ENCODE results near the gene INO80E.
"Not testable (repeated sequence)": the region's sequence is repeated elsewhere in the genome, so short reads cannot be mapped to it uniquely, and the experiment has no call there.

The INO80E gene

DNA sequence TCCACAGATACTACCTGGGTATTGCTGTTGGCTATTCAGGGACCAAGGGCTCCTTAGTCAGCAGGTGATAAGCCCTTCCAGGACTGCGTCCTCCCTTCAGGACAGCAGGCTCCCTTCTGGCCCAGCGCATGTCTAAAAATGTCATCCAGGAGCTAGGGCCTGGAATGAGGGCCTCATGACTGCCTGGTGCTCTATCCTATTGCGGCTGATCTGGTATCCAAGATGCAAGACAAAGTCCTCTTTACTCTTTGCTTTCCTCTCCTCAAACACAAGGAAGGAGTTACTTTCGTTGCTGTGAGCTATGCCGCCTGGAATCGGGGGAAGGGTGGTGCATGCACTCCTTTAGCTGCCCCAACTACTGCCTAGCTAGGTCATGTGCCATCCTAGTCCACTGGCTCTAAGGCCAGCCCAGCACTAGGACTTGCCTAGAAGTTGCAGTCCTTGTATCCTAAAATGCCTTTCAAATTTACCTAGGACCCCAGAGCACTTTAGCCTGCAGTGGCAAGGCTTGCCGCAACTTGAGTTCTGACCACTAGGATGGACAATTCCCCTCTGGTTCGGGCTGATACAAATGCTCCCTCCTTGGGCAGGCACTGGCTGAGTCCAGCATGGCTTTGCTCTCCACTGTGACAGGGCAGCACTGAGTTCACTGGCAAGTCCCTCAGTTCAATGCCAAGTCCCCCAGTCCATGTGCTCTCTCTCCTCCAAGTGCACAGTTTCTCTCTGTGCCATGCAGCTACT is 44.2 kb upstream of the INO80E start:
- no peak for DNase-seq
- H4K8ac ChIP-seq (ENCODE audit: low read length), result no peak overlapping the region
- no peaks in the 10 kb centered on the region for H3K27me3 ChIP-seq (ENCODE audit: control insufficient read depth in 1 of 2, insufficient read depth in 1 of 2, low read length in 2 of 2)
- no peak overlapping the region for H2BK15ac ChIP-seq (ENCODE audit: low read depth, poor library complexity, severe bottlenecking)
- WGBS, result 94% methylated on average over 8 of the region's 8 CpGs
- no peak overlapping the region for H2BK120ac ChIP-seq (ENCODE audit: low read depth, low read length)
- H3K4me1 ChIP-seq (ENCODE audit: control insufficient read depth, insufficient read depth, low read depth, low read length), result no peaks in the 10 kb centered on the region
- H3K9me3 ChIP-seq (ENCODE audit: control insufficient read depth, low read length), result no peaks in the 10 kb centered on the region
- H3K23ac ChIP-seq (ENCODE audit: low read length in 2 of 2), result no peak overlapping the region
- H3K4ac ChIP-seq (ENCODE audit: low read depth in 1 of 2, low read length in 2 of 2), result no peak overlapping the region
- H4K91ac ChIP-seq (ENCODE audit: low read length), result peak overlapping the region; percentile 5
- no peak overlapping the region for H3K4me2 ChIP-seq (ENCODE audit: low read length, poor library complexity, severe bottlenecking)
- no peak overlapping the region for H2BK12ac ChIP-seq (ENCODE audit: low read length in 2 of 2)
- no peak overlapping the region for H3K18ac ChIP-seq (ENCODE audit: low read depth in 1 of 2, low read length in 2 of 2)
- no peaks in the 10 kb centered on the region for H3K36me3 ChIP-seq (ENCODE audit: control insufficient read depth in 1 of 2, insufficient read depth in 2 of 2, low read depth in 1 of 2, low read length in 2 of 2)
- peak overlapping the region in 1 of 2 experiments; percentile 10 for H3K14ac ChIP-seq (ENCODE audit: low read length in 2 of 2)
- H2BK5ac ChIP-seq (ENCODE audit: low read depth, low read length, poor library complexity, severe bottlenecking), result no peak overlapping the region
- H3K9ac ChIP-seq (ENCODE audit: low read length), result no peak overlapping the region
- no peak overlapping the region for H2AK5ac ChIP-seq (ENCODE audit: low read length, severe bottlenecking)
- H3K79me1 ChIP-seq (replicated peaks; ENCODE audit: low read length, poor library complexity, severe bottlenecking), result no peaks in the 10 kb centered on the region
- H3K27ac ChIP-seq (ENCODE audit: low read length, poor library complexity, severe bottlenecking), result no peak overlapping the region
- H3K4me3 ChIP-seq (ENCODE audit: insufficient read depth in 1 of 2, low read depth in 1 of 2, low read length in 2 of 2), result no peak overlapping the region
- H2AFZ ChIP-seq (ENCODE audit: low read depth, low read length), result no peak overlapping the region

DNA sequence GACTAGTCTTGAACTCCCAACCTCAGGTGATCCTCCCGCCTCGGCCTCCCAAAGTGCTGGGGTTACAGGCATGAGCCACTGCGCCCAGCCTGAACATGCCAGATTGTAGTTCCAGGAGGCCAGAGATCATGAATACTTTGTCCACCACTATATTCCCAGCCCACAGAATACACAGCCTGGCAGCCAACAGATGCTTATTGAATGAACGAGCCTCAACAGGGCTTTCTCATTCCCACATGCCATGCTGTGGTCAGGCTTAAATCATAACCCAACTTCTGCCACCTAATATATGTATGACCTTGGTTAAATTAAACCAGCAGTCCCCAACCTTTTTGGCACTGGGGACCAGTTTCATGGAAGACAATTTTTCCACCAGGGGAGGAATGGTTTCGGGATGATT is 37.3 kb upstream of the INO80E start:
- Histone ChIP-seq H3K4me1 (ENCODE audit: control insufficient read depth, insufficient read depth, low read depth, low read length) (peaks cover 9% of the 10 kb centered on the region), H3K4me2 (ENCODE audit: low read length, poor library complexity, severe bottlenecking) (no peak overlapping the region), H4K8ac (ENCODE audit: low read length) (no peak overlapping the region), H2BK5ac (ENCODE audit: low read depth, low read length, poor library complexity, severe bottlenecking) (no peak overlapping the region), H3K18ac (ENCODE audit: low read depth in 1 of 2, low read length in 2 of 2) (no peak overlapping the region), H3K27ac (ENCODE audit: low read length, poor library complexity, severe bottlenecking) (no peak overlapping the region), H3K14ac (ENCODE audit: low read length in 2 of 2) (no peak overlapping the region), H3K4me3 (ENCODE audit: insufficient read depth in 1 of 2, low read depth in 1 of 2, low read length in 2 of 2) (no peak overlapping the region), H2BK15ac (ENCODE audit: low read depth, poor library complexity, severe bottlenecking) (no peak overlapping the region), H3K4ac (ENCODE audit: low read depth in 1 of 2, low read length in 2 of 2) (no peak overlapping the region), H3K9me3 (ENCODE audit: control insufficient read depth, low read length) (no peaks in the 10 kb centered on the region), H3K27me3 (ENCODE audit: control insufficient read depth in 1 of 2, insufficient read depth in 1 of 2, low read length in 2 of 2) (no peaks in the 10 kb centered on the region), H2AK5ac (ENCODE audit: low read length, severe bottlenecking) (no peak overlapping the region), H2BK12ac (ENCODE audit: low read length in 2 of 2) (no peak overlapping the region), H2AFZ (ENCODE audit: low read depth, low read length) (no peak overlapping the region), H3K23ac (ENCODE audit: low read length in 2 of 2) (no peak overlapping the region), H3K36me3 (ENCODE audit: control insufficient read depth in 1 of 2, insufficient read depth in 2 of 2, low read depth in 1 of 2, low read length in 2 of 2) (peaks cover 0 to 3% of the 10 kb centered on the region in 2 experiments), H3K79me1 (replicated peaks; ENCODE audit: low read length, poor library complexity, severe bottlenecking) (peaks cover 10% of the 10 kb centered on the region), H3K9ac (ENCODE audit: low read length) (no peak overlapping the region), H4K91ac (ENCODE audit: low read length) (no peak overlapping the region), H2BK120ac (ENCODE audit: low read depth, low read length) (no peak overlapping the region)
- DNase-seq, result no peak
- WGBS, result 98% methylated on average over 4 of the region's 5 CpGs

- Histone ChIP-seq H3K27ac (ENCODE audit: low read length, poor library complexity, severe bottlenecking) (no peak overlapping the region), H2BK12ac (ENCODE audit: low read length in 2 of 2) (no peak overlapping the region), H2AFZ (ENCODE audit: low read depth, low read length) (no peak overlapping the region), H3K79me1 (replicated peaks; ENCODE audit: low read length, poor library complexity, severe bottlenecking) (peaks cover 11% of the 10 kb centered on the region), H3K4me2 (ENCODE audit: low read length, poor library complexity, severe bottlenecking) (no peak overlapping the region), H3K4ac (ENCODE audit: low read depth in 1 of 2, low read length in 2 of 2) (no peak overlapping the region), H3K23ac (ENCODE audit: low read length in 2 of 2) (no peak overlapping the region), H3K18ac (ENCODE audit: low read depth in 1 of 2, low read length in 2 of 2) (no peak overlapping the region), H3K14ac (ENCODE audit: low read length in 2 of 2) (no peak overlapping the region), H3K36me3 (ENCODE audit: control insufficient read depth in 1 of 2, insufficient read depth in 2 of 2, low read depth in 1 of 2, low read length in 2 of 2) (peaks cover 0 to 3% of the 10 kb centered on the region in 2 experiments), H3K27me3 (ENCODE audit: control insufficient read depth in 1 of 2, insufficient read depth in 1 of 2, low read length in 2 of 2) (no peaks in the 10 kb centered on the region), H2BK5ac (ENCODE audit: low read depth, low read length, poor library complexity, severe bottlenecking) (no peak overlapping the region), H3K4me3 (ENCODE audit: insufficient read depth in 1 of 2, low read depth in 1 of 2, low read length in 2 of 2) (no peak overlapping the region), H3K9ac (ENCODE audit: low read length) (no peak overlapping the region), H4K8ac (ENCODE audit: low read length) (no peak overlapping the region), H2BK120ac (ENCODE audit: low read depth, low read length) (no peak overlapping the region), H2AK5ac (ENCODE audit: low read length, severe bottlenecking) (no peak overlapping the region), H3K9me3 (ENCODE audit: control insufficient read depth, low read length) (no peaks in the 10 kb centered on the region), H4K91ac (ENCODE audit: low read length) (no peak overlapping the region), H2BK15ac (ENCODE audit: low read depth, poor library complexity, severe bottlenecking) (no peak overlapping the region), H3K4me1 (ENCODE audit: control insufficient read depth, insufficient read depth, low read depth, low read length) (peaks cover 9% of the 10 kb centered on the region)
- WGBS, result 96% methylated on average over 8 of the region's 9 CpGs
- DNase-seq, result no peak
These were observed 36.7 kb upstream of the INO80E start for GRCh38 chr16:29959293-29959692.

DNA sequence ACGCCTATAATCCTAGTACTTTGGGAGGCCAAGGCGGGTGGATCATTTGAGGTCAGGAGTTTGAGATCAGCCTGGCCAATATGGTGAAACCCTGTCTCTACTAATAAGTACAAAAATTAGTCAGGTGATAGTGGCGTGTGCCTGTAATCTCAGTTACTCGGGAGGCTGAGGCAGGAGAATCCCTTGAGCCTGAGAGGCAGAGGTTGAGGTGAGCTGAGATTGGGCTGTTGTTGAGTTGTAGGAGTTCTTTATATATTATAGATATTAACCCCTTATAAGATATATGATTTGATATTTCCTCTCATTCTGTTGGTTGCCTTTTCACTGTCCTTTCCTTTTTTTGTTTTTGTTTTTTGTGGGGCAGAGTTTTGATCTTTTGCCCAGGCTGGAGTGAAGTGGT is 36.2 kb upstream of the INO80E start:
- not testable (repeated sequence) for H3K27ac ChIP-seq (ENCODE audit: low read length, poor library complexity, severe bottlenecking); H2AK5ac ChIP-seq (ENCODE audit: low read length, severe bottlenecking); H3K4me3 ChIP-seq (ENCODE audit: insufficient read depth in 1 of 2, low read depth in 1 of 2, low read length in 2 of 2); H2BK15ac ChIP-seq (ENCODE audit: low read depth, poor library complexity, severe bottlenecking); DNase-seq; H3K23ac ChIP-seq (ENCODE audit: low read length in 2 of 2); H3K4ac ChIP-seq (ENCODE audit: low read depth in 1 of 2, low read length in 2 of 2); H2BK5ac ChIP-seq (ENCODE audit: low read depth, low read length, poor library complexity, severe bottlenecking); H3K4me2 ChIP-seq (ENCODE audit: low read length, poor library complexity, severe bottlenecking); H3K27me3 ChIP-seq (ENCODE audit: control insufficient read depth in 1 of 2, insufficient read depth in 1 of 2, low read length in 2 of 2); H2AFZ ChIP-seq (ENCODE audit: low read depth, low read length); H2BK12ac ChIP-seq (ENCODE audit: low read length in 2 of 2); H2BK120ac ChIP-seq (ENCODE audit: low read depth, low read length); H3K36me3 ChIP-seq (ENCODE audit: control insufficient read depth in 1 of 2, insufficient read depth in 2 of 2, low read depth in 1 of 2, low read length in 2 of 2); H4K91ac ChIP-seq (ENCODE audit: low read length); H3K4me1 ChIP-seq (ENCODE audit: control insufficient read depth, insufficient read depth, low read depth, low read length); H3K9ac ChIP-seq (ENCODE audit: low read length); H3K18ac ChIP-seq (ENCODE audit: low read depth in 1 of 2, low read length in 2 of 2); H3K9me3 ChIP-seq (ENCODE audit: control insufficient read depth, low read length); H4K8ac ChIP-seq (ENCODE audit: low read length); H3K14ac ChIP-seq (ENCODE audit: low read length in 2 of 2)
- WGBS, result 100% methylated on average over 3 of the region's 4 CpGs
- H3K79me1 ChIP-seq (replicated peaks; ENCODE audit: low read length, poor library complexity, severe bottlenecking), result peaks cover 13% of the 10 kb centered on the region

Data from mesenchymal stem cell (in vitro differentiated cells and primary cell).